ENCODE results near the gene SDF2L1.

GRCh38 chr22:21663738-21664137 is 21.6 kb downstream of the SDF2L1 start:
- no peak for TF ChIP-seq YY1 (IDR thresholded peaks at IDR 0.05; ENCODE audit: insufficient read depth, insufficient read length)
- TF ChIP-seq ZNF274 (IDR thresholded peaks at IDR 0.05; ENCODE audit: low read depth, low read length), result no peak
- TF ChIP-seq SUZ12 (IDR thresholded peaks at IDR 0.05; ENCODE audit: extremely low read depth, insufficient read depth, insufficient read length), result no peak
